Stimulated activated CD8-positive, alpha-beta memory T cell treated with anti-CD3 and anti-CD28 coated beads, Interleukin-7, amount 100 ng/mL, for 4 hours (primary cell): Measurements from ENCODE around the gene CBLIF.
"Not testable (repeated sequence)": the region's sequence is repeated elsewhere in the genome, so short reads cannot be mapped to it uniquely, and the experiment has no call there.

Source experiments
- DNase-seq, 2 donors: peaks; one replicate each; pipeline ENCODE4 v3.0.0-alpha.2; 2020; ENCODE audit warnings: low read depth in 2 of 2

The CBLIF gene

GRCh38 chr11:59794417-59794816 lies 50.9 kb downstream of the CBLIF start:
- DNase-seq = no peak

DNA sequence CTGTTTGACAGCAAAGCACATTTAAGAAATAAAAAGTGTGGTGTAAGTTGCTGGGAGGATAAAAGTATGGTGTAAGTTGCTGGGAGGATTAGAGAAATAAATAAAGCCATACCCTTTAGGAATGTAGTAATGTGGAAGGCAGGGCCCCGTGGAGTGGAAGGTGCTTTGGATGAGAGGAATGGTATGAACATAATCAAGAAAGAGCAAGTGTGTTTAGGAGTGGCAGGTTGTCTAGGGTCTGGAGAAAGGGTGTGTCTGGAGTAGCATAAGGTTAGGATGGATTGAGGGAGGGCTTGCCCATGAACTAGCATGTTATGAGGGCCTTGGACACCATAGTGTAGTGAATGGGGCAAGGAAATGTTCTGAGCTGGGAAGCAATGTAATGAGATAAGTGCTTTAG lies 52.8 kb downstream of the CBLIF start:
- DNase-seq = no peak

DNA sequence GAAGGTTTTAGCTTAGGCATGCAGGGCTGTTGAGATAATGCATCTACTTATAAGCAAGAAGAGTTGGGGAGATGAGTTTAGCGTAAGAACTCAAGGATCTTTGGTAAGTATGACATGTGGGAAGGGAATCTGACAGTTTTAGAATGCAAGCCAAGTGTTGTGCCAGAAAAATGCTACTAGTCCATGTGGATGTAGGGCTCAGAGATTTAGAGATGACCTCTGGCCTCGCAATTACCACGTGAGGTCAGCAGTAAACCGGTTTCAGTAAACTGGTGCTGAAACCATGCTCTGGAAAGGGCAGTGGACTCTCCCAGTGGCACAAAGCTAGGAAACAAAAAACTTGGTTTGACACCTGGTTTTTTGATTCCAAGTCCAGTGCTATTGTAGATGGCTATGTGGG lies 53.7 kb downstream of the CBLIF start:
- DNase-seq = no peak

GRCh38 chr11:59787816-59788215 lies 57.5 kb downstream of the CBLIF start:
- no peak for DNase-seq

DNA sequence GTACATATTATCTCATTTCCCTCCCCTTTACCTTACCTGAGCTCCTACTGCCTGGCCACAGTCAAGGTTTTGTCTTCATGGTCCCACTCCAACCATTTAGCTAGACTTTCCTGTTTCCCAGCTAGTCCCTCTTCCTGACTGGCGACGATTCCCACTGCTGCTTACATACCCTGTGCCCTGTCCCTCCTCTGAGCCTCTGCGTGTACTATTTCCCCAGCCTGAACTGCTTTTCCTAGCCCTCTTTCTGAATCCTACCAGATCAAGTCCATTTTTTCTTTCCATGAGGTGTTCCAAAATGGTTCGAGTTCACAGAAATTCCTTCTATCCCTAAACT lies 58.1 kb downstream of the CBLIF start:
- no peak for DNase-seq

- no peak for DNase-seq
Observed at GRCh38 chr11:59785818-59786217, 59.5 kb downstream of the CBLIF start.

GRCh38 chr11:59784441-59784840 lies 60.9 kb downstream of the CBLIF start:
- not testable (repeated sequence) for DNase-seq

DNA sequence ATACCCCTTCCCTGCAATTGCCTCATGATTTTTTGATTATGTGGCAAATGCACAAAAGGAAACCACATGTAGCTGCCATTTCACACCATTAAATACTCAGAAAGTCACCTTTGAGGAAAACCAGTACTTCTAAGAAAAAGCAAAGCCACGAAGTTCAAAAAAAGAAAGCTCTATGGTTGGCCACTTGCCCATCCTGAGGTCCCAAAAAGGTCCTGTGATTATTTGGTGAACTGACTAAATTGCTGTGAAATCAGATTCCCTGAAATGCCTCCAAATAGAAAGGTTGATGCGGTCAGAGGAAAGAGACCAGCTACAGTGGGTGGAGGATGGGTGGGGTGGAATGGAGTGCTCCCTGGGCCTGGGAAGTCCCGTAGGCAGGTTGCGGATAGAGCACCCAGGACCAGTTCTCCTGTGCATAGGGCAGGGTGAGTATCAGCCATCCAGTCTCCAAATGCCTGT lies 61.6 kb downstream of the CBLIF start:
- no peak for DNase-seq

GRCh38 chr11:59782080-59782479 lies 63.2 kb downstream of the CBLIF start:
- no peak for DNase-seq

DNA sequence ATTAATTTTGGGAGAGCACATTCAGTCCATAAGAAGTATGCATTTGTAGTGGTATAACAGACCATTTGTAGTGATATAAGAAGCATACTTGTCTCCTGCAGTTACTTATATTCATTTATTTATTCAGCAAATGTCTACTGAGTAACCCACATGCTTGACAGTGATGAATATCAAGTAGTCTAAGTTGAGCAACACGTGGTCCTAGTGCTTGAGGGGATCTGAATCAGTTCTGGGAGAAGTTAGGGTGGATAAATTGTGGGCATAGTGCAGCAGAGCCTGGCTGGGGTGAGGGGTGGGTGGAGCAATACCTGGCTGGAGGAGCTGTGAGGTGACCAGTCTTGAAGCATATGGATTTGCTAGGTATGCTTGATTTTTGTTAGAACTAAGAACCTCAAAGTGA lies 65.8 kb downstream of the CBLIF start:
- DNase-seq = no peak
